WERI-Rb-1 (cell line): ENCODE measurements around the gene MAU2.
A peak's percentile ranks its signal among the peaks of the same experiment; 100 is the strongest.

ENCODE experiments used
- DNase-seq: peaks from one replicate; pipeline ENCODE4 v3.0.0-alpha.2; 2020
- H3K27ac ChIP-seq: fragments of 250-450 bp; sonication (Bioruptor Pico); 2 replicates; pipeline ENCODE4 v1.5.1; 2020; ENCODE audit warnings: mild to moderate bottlenecking, moderate library complexity
- H3K27me3 ChIP-seq: fragments of 250-450 bp; sonication (Bioruptor Pico); 2 replicates; pipeline ENCODE4 v1.5.1; 2021; ENCODE audit warnings: mild to moderate bottlenecking, low read depth, moderate library complexity; ENCODE audit not compliant: insufficient read depth, severe bottlenecking
- H3K36me3 ChIP-seq: fragments of 250-450 bp; sonication (Bioruptor Pico); 2 replicates; pipeline ENCODE4 v1.5.1; 2020; ENCODE audit warnings: mild to moderate bottlenecking, moderate library complexity
- H3K4me3 ChIP-seq: 2 replicates; pipeline ENCODE4 v1.5.1; 2011; ENCODE audit warnings: low read depth, mild to moderate bottlenecking, control low read depth, low read length
- H3K9me3 ChIP-seq: fragments of 250-450 bp; sonication (Bioruptor Pico); 2 replicates; pipeline ENCODE4 v1.5.1; 2021; ENCODE audit warnings: mild to moderate bottlenecking, moderate library complexity; ENCODE audit not compliant: severe bottlenecking
- CTCF ChIP-seq: IDR thresholded peaks from 2 replicates; pipeline ENCODE4 v1.5.1; 2011; ENCODE audit warnings: low read depth, mild to moderate bottlenecking, control low read depth, inconsistent platforms, low read length

Gene MAU2

DNA sequence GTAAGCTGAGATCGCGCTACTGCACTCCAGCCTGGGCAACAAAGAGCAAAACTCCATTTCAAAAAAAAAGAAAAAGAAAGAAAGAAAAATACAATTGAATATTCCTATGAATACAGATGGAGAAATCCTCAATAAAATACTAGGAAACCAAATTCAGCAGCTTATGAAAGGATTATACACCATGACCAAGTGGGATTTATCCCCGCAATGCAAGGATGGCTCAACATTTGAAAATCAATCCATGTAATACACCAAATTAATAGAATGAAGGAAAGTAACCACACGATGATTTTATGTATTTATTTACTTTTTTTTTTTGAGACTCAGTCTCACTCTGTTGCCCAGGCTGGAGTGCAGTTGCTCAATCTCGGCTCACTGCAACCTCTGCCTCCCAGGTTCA, 28.0 kb upstream of the MAU2 start:
- peaks cover 5% of the 10 kb centered on the region for H3K9me3 ChIP-seq
- H3K27ac ChIP-seq = no peak overlapping the region
- H3K27me3 ChIP-seq = no peaks in the 10 kb centered on the region
- peaks cover 82% of the 10 kb centered on the region for H3K36me3 ChIP-seq
- TF ChIP-seq CTCF = no peak
- DNase-seq = no peak
- no peak overlapping the region for H3K4me3 ChIP-seq

- DNase-seq = no peak
- no peaks in the 10 kb centered on the region for H3K27me3 ChIP-seq
- H3K4me3 ChIP-seq = no peak overlapping the region
- H3K36me3 ChIP-seq = peaks cover 71% of the 10 kb centered on the region
- no peak overlapping the region for H3K27ac ChIP-seq
- peaks cover 5% of the 10 kb centered on the region for H3K9me3 ChIP-seq
- no peak for TF ChIP-seq CTCF
Observed at GRCh38 chr19:19294914-19295313, 25.7 kb upstream of the MAU2 start.

- Histone ChIP-seq H3K27me3 (no peaks in the 10 kb centered on the region), H3K27ac (peak overlapping the region; percentile 68), H3K4me3 (no peak overlapping the region), H3K9me3 (peaks cover 5% of the 10 kb centered on the region), H3K36me3 (peaks cover 82% of the 10 kb centered on the region)
- no peak for TF ChIP-seq CTCF
- DNase-seq = no peak
Observed at GRCh38 chr19:19296953-19297689, 23.5 kb upstream of the MAU2 start.

- Histone ChIP-seq H3K4me3 (no peak overlapping the region), H3K36me3 (peaks cover 78% of the 10 kb centered on the region), H3K27ac (peak overlapping the region; percentile 68), H3K27me3 (no peaks in the 10 kb centered on the region), H3K9me3 (peaks cover 5% of the 10 kb centered on the region)
- no peak for DNase-seq
- 0 out of 2 replicates have a peak, but pooled peaks have one; percentile 8 for TF ChIP-seq CTCF
Observed at GRCh38 chr19:19297759-19298158, 22.9 kb upstream of the MAU2 start.

GRCh38 chr19:19300613-19301012, 20.0 kb upstream of the MAU2 start:
- no peak overlapping the region for H3K4me3 ChIP-seq
- peaks cover 81% of the 10 kb centered on the region for H3K36me3 ChIP-seq
- no peaks in the 10 kb centered on the region for H3K27me3 ChIP-seq
- no peak for DNase-seq
- no peaks in the 10 kb centered on the region for H3K9me3 ChIP-seq
- no peak for TF ChIP-seq CTCF
- no peak overlapping the region for H3K27ac ChIP-seq

DNA sequence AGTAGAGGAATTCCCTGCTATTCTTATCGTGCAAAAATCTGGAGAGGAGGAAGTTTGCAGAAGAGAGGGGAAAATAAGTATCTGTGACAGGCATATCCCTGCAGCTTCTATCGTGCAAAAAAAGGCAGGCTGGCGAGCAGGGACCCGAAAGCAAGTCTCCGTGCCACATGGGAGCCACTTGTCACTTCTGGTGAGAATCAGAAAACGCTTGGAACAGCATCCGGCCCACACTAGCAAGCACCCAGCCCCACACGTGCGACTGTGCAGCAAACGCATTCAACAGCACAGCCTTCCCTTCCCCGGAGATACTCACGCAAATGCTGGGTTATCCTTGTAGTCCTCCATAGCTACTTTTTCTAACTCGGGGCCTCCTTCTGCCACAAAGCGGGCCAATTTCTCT, 17.2 kb upstream of the MAU2 start:
- Histone ChIP-seq H3K9me3 (no peaks in the 10 kb centered on the region), H3K36me3 (peaks cover 82% of the 10 kb centered on the region), H3K4me3 (no peak overlapping the region), H3K27ac (no peak overlapping the region), H3K27me3 (no peaks in the 10 kb centered on the region)
- no peak for DNase-seq
- TF ChIP-seq CTCF = no peak
